HG03097 (cell line): ENCODE data around the gene SGCA.
A peak's percentile ranks its signal among the peaks of the same experiment; 100 is the strongest.

Experiments
- ATAC-seq: cut with Tn5 transposase; IDR thresholded peaks from one replicate; pipeline ENCODE4 v1.9.1; 2021; ENCODE audit not compliant: unreplicated experiment, low FRiP score

Gene SGCA

GRCh38 chr17:50148226-50149090 is 17.3 kb upstream of the SGCA start:
- ATAC-seq = peak; percentile 25

GRCh38 chr17:50149091-50149416 is 16.8 kb upstream of the SGCA start:
- ATAC-seq = no peak

GRCh38 chr17:50149417-50150353 is 16.1 kb upstream of the SGCA start:
- no peak for ATAC-seq

GRCh38 chr17:50150354-50151040 is 15.3 kb upstream of the SGCA start, which contains the start of gene PPP1R9B:
Gene PPP1R9B, minus strand, starts transcription at chr17:50150677. Its CDS starts 164 bp downstream, at chr17:50150513.
- ATAC-seq = no peak

GRCh38 chr17:50151041-50151936 is 14.5 kb upstream of the SGCA start:
- ATAC-seq = peak; percentile 38

GRCh38 chr17:50151937-50152547 is 13.8 kb upstream of the SGCA start:
- ATAC-seq = no peak

- no peak for ATAC-seq
Measured at GRCh38 chr17:50152736-50153135, 13.1 kb upstream of the SGCA start.

- no peak for ATAC-seq
Measured at GRCh38 chr17:50153650-50154575, 11.9 kb upstream of the SGCA start.

- ATAC-seq = no peak
Measured at GRCh38 chr17:50154604-50155003, 11.2 kb upstream of the SGCA start.

GRCh38 chr17:50155115-50155819 is 10.5 kb upstream of the SGCA start:
- ATAC-seq = no peak

GRCh38 chr17:50157891-50158290 is 7.9 kb upstream of the SGCA start:
- ATAC-seq = no peak

- peak; percentile 87 for ATAC-seq
Measured at GRCh38 chr17:50161023-50161910, 4.5 kb upstream of the SGCA start.

- no peak for ATAC-seq
Measured at GRCh38 chr17:50161911-50162288, 3.9 kb upstream of the SGCA start.

- ATAC-seq = no peak
Measured at GRCh38 chr17:50162466-50163254, 3.1 kb upstream of the SGCA start.

- ATAC-seq = no peak
Measured at GRCh38 chr17:50163843-50164696, 1.7 kb upstream of the SGCA start.
